Chondrocyte (in vitro differentiated cells): ENCODE data around the gene SERPINA1. TPM values are rescaled to one million over a fixed set of nuclear protein-coding genes. Genes with fewer than 3 reads are reported as not detected.

Experiments
- DNase-seq: peaks from one replicate; pipeline ENCODE4 v3.0.0; 2021; ENCODE audit warnings: mixed read lengths, low spot score
- H3K27ac Mint-ChIP-seq: one replicate; pipeline ENCODE4 v1.8.0; 2021; ENCODE audit warnings: mild to moderate bottlenecking, moderate library complexity, mixed read lengths; ENCODE audit not compliant: unreplicated experiment
- H3K27me3 Mint-ChIP-seq: 2 replicates; pipeline ENCODE4 v1.8.0; 2021; ENCODE audit warnings: low read depth, mixed read lengths
- H3K36me3 Mint-ChIP-seq: 2 replicates; pipeline ENCODE4 v1.8.0; 2021; ENCODE audit warnings: low read depth, mixed read lengths
- H3K4me1 Mint-ChIP-seq: 2 replicates; pipeline ENCODE4 v1.8.0; 2021; ENCODE audit warnings: low read depth, mild to moderate bottlenecking, mixed read lengths
- H3K4me3 Mint-ChIP-seq: one replicate; pipeline ENCODE4 v1.8.0; 2021; ENCODE audit warnings: mild to moderate bottlenecking, moderate library complexity, mixed read lengths; ENCODE audit not compliant: unreplicated experiment
- H3K9me3 Mint-ChIP-seq: 2 replicates; pipeline ENCODE4 v1.8.0; 2021; ENCODE audit warnings: low read depth, mixed read lengths
- total RNA-seq: library from RNA; stranded (reverse); gene quantifications from 3 replicates; pipeline ENCODE4 v1.2.1, GENCODE V29; 2021
- TF ChIP-seq, protein P1 (sequence below): fragments of 200-600 bp; sonication (generic); IDR thresholded peaks from 2 replicates; pipeline ENCODE4 v1.5.0; 2021; ENCODE audit warnings: antibody characterized with exemption, mild to moderate bottlenecking, moderate library complexity

The SERPINA1 gene
- total RNA-seq, 1 donor from 2014 or later = 0.20 TPM

DNA sequence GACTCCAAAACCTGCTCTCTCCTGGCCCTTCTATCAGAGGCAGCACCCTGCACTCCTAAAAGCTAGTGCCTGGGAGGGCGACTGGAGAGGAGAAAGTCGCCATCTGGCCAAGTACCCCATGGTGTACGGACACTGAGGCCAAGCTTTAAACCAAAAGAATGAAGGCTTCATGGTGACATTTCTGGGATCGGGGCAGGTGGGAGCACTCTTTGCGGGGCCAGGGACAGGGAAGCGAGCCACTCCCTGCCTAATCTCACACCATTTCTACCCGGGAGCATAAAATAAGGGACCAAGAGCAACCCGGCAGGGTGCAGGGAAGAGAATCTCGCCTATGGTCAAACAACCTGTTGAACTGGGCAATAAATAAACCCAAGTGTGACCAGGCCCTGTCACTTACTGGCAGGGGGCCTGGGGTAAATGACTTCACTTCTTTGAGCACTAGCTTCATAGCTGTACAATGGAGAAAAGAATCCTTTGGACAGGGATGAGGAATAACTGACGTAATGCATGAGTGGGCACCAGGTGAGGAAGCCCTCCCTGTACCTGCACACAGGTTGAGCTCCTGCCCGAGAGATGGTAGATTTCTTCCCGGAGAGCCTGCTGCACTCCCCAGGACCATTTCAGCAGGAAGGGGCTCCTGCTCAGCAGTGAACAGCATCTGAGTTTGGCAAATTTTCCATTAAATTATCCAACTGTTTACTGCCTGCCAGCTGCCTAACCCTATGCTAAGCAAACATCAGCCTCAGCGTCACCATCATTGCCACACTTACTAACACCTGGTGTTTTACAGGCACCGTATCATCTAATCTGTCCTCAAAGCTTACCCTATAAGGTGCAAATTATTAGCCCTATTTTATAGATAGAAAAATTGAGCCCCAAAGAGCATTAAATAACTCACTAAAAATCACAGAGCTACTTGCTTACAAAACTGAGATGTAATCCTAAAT, 2.0 kb downstream of the SERPINA1 start:
- H3K4me1 Mint-ChIP-seq = no peaks in the 10 kb centered on the region
- H3K27ac Mint-ChIP-seq = no peak overlapping the region

DNA sequence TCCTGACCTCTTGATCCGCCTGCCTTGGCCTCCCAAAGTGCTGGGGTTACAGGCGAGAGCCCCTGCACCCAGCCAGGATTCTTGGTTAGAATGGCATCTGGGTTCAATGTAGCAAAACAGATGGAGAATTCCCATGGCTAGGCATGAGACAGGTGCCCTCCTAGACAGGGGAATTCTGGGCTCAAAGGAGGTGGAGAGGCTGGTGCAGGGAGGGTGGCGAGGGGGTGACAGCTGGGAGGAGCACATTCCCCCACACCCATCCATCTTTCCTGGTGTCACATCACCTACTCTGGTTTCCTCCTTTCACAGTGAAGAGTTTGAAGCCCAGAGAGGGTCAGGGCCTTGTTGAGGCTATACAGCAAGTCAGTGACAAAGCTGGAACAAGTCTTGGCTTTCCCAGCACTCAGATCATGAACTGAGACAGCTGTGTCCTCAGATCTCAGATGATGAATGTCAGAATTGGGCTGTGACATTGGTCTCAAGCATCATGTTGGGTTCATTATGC, 2.8 kb downstream of the SERPINA1 start:
- Mint-ChIP-seq H3K27ac (no peak overlapping the region), H3K4me3 (no peak overlapping the region), H3K36me3 (no peaks in the 10 kb centered on the region), H3K27me3 (peaks cover 4% of the 10 kb centered on the region), H3K4me1 (no peaks in the 10 kb centered on the region), H3K9me3 (no peaks in the 10 kb centered on the region)
- TF ChIP-seq, protein P1, sequence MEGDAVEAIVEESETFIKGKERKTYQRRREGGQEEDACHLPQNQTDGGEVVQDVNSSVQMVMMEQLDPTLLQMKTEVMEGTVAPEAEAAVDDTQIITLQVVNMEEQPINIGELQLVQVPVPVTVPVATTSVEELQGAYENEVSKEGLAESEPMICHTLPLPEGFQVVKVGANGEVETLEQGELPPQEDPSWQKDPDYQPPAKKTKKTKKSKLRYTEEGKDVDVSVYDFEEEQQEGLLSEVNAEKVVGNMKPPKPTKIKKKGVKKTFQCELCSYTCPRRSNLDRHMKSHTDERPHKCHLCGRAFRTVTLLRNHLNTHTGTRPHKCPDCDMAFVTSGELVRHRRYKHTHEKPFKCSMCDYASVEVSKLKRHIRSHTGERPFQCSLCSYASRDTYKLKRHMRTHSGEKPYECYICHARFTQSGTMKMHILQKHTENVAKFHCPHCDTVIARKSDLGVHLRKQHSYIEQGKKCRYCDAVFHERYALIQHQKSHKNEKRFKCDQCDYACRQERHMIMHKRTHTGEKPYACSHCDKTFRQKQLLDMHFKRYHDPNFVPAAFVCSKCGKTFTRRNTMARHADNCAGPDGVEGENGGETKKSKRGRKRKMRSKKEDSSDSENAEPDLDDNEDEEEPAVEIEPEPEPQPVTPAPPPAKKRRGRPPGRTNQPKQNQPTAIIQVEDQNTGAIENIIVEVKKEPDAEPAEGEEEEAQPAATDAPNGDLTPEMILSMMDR = no peak
- DNase-seq = no peak

More for the DNA sequence above, 2.0 kb downstream of the SERPINA1 start:
- H3K27me3 Mint-ChIP-seq = peaks cover 4% of the 10 kb centered on the region
- DNase-seq = no peak
- TF ChIP-seq, protein P1 = no peak
- no peak overlapping the region for H3K4me3 Mint-ChIP-seq
- H3K9me3 Mint-ChIP-seq = no peaks in the 10 kb centered on the region
- H3K36me3 Mint-ChIP-seq = no peaks in the 10 kb centered on the region

DNA sequence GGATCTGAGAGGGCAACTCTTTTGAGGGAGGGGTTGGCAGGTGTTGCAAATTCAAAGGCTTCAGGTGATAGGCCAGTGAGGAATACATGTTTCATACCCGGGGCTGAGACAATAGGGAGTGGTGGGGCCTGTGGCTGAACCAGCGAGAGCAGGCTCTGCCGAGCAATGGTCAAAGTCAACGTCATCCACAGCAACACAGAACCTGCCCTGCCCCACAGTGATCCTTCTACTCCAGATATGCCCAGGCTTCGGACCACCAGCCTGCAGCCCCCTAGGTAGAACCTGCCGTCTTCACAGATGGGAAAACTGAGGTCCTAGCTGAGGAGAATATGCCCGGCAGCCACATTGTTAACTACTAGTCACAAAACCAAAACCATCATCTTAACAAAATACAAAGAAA, 4.1 kb downstream of the SERPINA1 start:
- DNase-seq = no peak
- no peaks in the 10 kb centered on the region for H3K36me3 Mint-ChIP-seq
- peaks cover 8% of the 10 kb centered on the region for H3K4me1 Mint-ChIP-seq
- no peak overlapping the region for H3K27ac Mint-ChIP-seq
- TF ChIP-seq, protein P1 = no peak
- H3K9me3 Mint-ChIP-seq = no peaks in the 10 kb centered on the region
- H3K4me3 Mint-ChIP-seq = no peak overlapping the region
- peaks cover 10% of the 10 kb centered on the region for H3K27me3 Mint-ChIP-seq

DNA sequence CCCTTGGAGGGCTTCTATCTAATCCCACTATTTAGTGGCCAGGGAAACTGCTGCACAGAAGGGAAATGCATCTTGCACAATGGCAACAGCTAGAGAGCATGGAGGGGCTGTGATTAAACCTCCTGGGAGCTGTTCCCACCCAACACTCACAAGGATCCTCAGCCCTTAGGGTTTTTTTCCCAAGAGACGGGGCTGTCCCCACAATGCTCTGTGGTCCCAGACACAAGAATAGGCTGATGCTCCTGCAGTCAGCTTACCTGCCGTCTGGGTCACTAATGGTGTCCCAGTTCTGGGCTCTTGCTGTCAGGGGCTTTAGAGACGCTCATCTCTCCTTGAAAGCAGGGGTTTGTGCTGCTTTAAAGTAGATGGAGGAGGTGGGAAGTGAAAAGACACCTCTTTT, 4.6 kb downstream of the SERPINA1 start:
- Mint-ChIP-seq H3K27me3 (peaks cover 11% of the 10 kb centered on the region), H3K9me3 (no peaks in the 10 kb centered on the region), H3K4me1 (peaks cover 10% of the 10 kb centered on the region), H3K4me3 (no peak overlapping the region), H3K27ac (no peak overlapping the region), H3K36me3 (no peaks in the 10 kb centered on the region)
- no peak for DNase-seq
- TF ChIP-seq, protein P1 = no peak

DNA sequence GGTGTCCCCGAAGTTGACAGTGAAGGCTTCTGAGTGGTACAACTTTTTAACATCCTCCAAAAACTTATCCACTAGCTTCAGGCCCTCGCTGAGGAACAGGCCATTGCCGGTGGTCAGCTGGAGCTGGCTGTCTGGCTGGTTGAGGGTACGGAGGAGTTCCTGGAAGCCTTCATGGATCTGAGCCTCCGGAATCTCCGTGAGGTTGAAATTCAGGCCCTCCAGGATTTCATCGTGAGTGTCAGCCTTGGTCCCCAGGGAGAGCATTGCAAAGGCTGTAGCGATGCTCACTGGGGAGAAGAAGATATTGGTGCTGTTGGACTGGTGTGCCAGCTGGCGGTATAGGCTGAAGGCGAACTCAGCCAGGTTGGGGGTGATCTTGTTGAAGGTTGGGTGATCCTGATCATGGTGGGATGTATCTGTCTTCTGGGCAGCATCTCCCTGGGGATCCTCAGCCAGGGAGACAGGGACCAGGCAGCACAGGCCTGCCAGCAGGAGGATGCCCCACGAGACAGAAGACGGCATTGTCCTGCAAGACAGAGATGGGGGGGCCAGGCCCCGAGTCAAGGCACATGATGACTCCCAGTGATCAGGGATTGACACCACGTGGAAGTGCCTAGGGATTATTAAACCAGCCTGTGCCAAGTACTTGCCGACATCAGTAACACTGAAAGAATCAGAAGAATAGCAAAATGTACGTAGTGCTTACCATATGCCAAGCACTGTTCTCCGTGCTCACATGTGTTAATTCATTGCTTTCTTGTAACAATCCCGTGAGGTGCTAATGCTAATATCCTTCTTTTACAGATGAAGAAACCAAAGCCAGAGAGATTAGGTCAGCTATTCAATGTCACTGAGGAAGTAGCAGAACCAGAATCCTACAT, 5.4 kb downstream of the SERPINA1 start:
- Mint-ChIP-seq H3K27ac (no peak overlapping the region), H3K4me3 (no peak overlapping the region), H3K4me1 (peaks cover 10% of the 10 kb centered on the region), H3K9me3 (no peaks in the 10 kb centered on the region), H3K36me3 (no peaks in the 10 kb centered on the region), H3K27me3 (peaks cover 11% of the 10 kb centered on the region)
- DNase-seq = no peak
- TF ChIP-seq, protein P1 = no peak
